H1 (cell line): ENCODE measurements around the gene CADPS. TPM values are rescaled to one million over a fixed set of nuclear protein-coding genes. Genes with fewer than 3 reads are reported as not detected.

ENCODE experiments used
- CTCF ChIA-PET: fragments of 300-600 bp; sonication (Branson Sonifier 250); formaldehyde crosslinking; loops from one replicate; lab custom pipeline; 2021; ENCODE audit not compliant: partially characterized antibody; lab: Charles Lee
- POLR2A ChIA-PET: fragments of 300-600 bp; sonication (Branson Sonifier 250); formaldehyde crosslinking; loops from one replicate; lab custom pipeline; 2021; ENCODE audit warnings: inconsistent platforms; ENCODE audit not compliant: partially characterized antibody; lab: Charles Lee
- DNase-seq, 2 experiments: peaks; one replicate each; pipeline versions ENCODE4 v3.0.0 to v3.0.0-alpha.2; 2010 to 2022; ENCODE audit warnings: low spot score in 2 of 2, low read depth in 1 of 2, mixed read lengths in 1 of 2
- FAIRE-seq: peaks from 2 replicates; lab custom pipeline; 2011; peaks lifted over from hg19 to GRCh38; lab: Jason Lieb, UNC
- H2AFZ ChIP-seq: 2 replicates; pipeline ENCODE4 v1.8.1; 2012; ENCODE audit warnings: low read length, inconsistent platforms
- H2AK5ac ChIP-seq: 2 replicates; pipeline ENCODE4 v1.6.1; 2013; ENCODE audit warnings: low read depth, low read length
- H2BK120ac ChIP-seq: replicated peaks from 2 replicates; pipeline ENCODE3; 2013; ENCODE audit warnings: low read depth, low read length, inconsistent platforms
- H2BK12ac ChIP-seq: 2 replicates; pipeline ENCODE4 v1.6.1; 2013; ENCODE audit warnings: low read depth, low read length
- H2BK15ac ChIP-seq: 2 replicates; pipeline ENCODE4 v1.6.1; 2013; ENCODE audit warnings: low read length
- H2BK20ac ChIP-seq: 2 replicates; pipeline ENCODE4 v1.6.1; 2013; ENCODE audit warnings: low read length
- H2BK5ac ChIP-seq: 2 replicates; pipeline ENCODE4 v1.6.1; 2013; ENCODE audit warnings: low read depth, low read length
- H3K14ac ChIP-seq: 2 replicates; pipeline ENCODE4 v1.6.1; 2013; ENCODE audit warnings: inconsistent platforms; ENCODE audit not compliant: insufficient read length
- H3K18ac ChIP-seq: 2 replicates; pipeline ENCODE4 v1.6.1; 2013; ENCODE audit warnings: low read length; ENCODE audit errors: extremely low read depth
- H3K23ac ChIP-seq: 2 replicates; pipeline ENCODE4 v1.6.1; 2013; ENCODE audit warnings: inconsistent platforms; ENCODE audit not compliant: insufficient read length
- H3K23me2 ChIP-seq: 2 replicates; pipeline ENCODE4 v1.6.1; 2013; ENCODE audit warnings: low read depth, low read length
- H3K27ac ChIP-seq: 2 replicates; pipeline ENCODE4 v1.6.1; 2011; ENCODE audit warnings: low read depth, low read length, inconsistent platforms
- H3K27me3 ChIP-seq, 4 experiments: replicated peaks in 1 of 4; 1 replicate in 1 of 4; 2 replicates in 3 of 4; pipeline versions ENCODE4 v1.6.1 to v1.8.1; 2011 to 2013; ENCODE audit warnings: low read length in 3 of 4, mild to moderate bottlenecking in 3 of 4, inconsistent platforms in 2 of 4, mixed read lengths in 2 of 4, moderate library complexity in 1 of 4; ENCODE audit not compliant: control insufficient read depth in 3 of 4, insufficient read depth in 3 of 4; ENCODE audit errors: extremely low read depth in 1 of 4
- H3K36me3 ChIP-seq, 4 experiments: 2 replicates each; pipeline versions ENCODE4 v1.6.1 to v1.8.1; 2011 to 2013; ENCODE audit warnings: mild to moderate bottlenecking in 4 of 4, low read length in 3 of 4, moderate library complexity in 2 of 4, control low read depth in 1 of 4, inconsistent platforms in 1 of 4; ENCODE audit not compliant: insufficient read depth in 4 of 4, control insufficient read depth in 2 of 4
- H3K4ac ChIP-seq: replicated peaks from 2 replicates; pipeline ENCODE3; 2013; ENCODE audit warnings: low read length, low read depth, mixed read lengths, inconsistent platforms; ENCODE audit not compliant: insufficient read length
- H3K4me1 ChIP-seq, 4 experiments: replicated peaks in 1 of 4; 1 replicate in 1 of 4; 2 replicates in 3 of 4; pipeline versions ENCODE4 v1.6.1 to v1.8.1; 2011 to 2013; ENCODE audit warnings: low read length in 3 of 4, inconsistent platforms in 2 of 4, mixed read lengths in 1 of 4; ENCODE audit not compliant: insufficient read depth in 4 of 4, control insufficient read depth in 3 of 4
- H3K4me2 ChIP-seq, 2 experiments: 2 replicates each; pipeline versions ENCODE4 v1.6.1 to v1.8.1; 2011 to 2013; ENCODE audit warnings: low read depth in 2 of 2, low read length in 2 of 2, control low read depth in 1 of 2, inconsistent platforms in 1 of 2, mild to moderate bottlenecking in 1 of 2; ENCODE audit not compliant: insufficient read depth in 1 of 2
- H3K4me3 ChIP-seq, 4 experiments: fragments of 200-600, 300-600 bp in 1 of 4; sonication (generic), shearing (Covaris generic), sonication (Bioruptor Twin) in 1 of 4; 2 replicates each; pipeline versions ENCODE4 v1.5.1 to v1.8.1; 2011 to 2016; ENCODE audit warnings: low read length in 4 of 4, low read depth in 3 of 4, control low read depth in 2 of 4, inconsistent platforms in 2 of 4, mild to moderate bottlenecking in 2 of 4, mixed read lengths in 1 of 4, moderate library complexity in 1 of 4; ENCODE audit not compliant: insufficient read depth in 2 of 4; ENCODE audit errors: extremely low read depth in 1 of 4
- H3K56ac ChIP-seq: replicated peaks from 2 replicates; pipeline ENCODE3; 2013; ENCODE audit warnings: low read depth, mild to moderate bottlenecking, mixed read lengths, low read length, inconsistent platforms; ENCODE audit not compliant: insufficient read length
- H3K79me1 ChIP-seq: 2 replicates; pipeline ENCODE4 v1.6.1; 2013; ENCODE audit warnings: low read depth, low read length, control low read depth
- H3K79me2 ChIP-seq, 2 experiments: 2 replicates each; pipeline versions ENCODE4 v1.6.1 to v1.8.1; 2012 to 2013; ENCODE audit warnings: low read length in 2 of 2, mild to moderate bottlenecking in 2 of 2, inconsistent platforms in 1 of 2; ENCODE audit not compliant: insufficient read depth in 2 of 2, control insufficient read depth in 1 of 2
- H3K9ac ChIP-seq, 4 experiments: replicated peaks in 1 of 4; 1 replicate in 1 of 4; 2 replicates in 3 of 4; pipeline versions ENCODE4 v1.6.1 to v1.8.1; 2011 to 2013; ENCODE audit warnings: low read depth in 3 of 4, low read length in 3 of 4, control low read depth in 2 of 4, mild to moderate bottlenecking in 2 of 4, moderate library complexity in 2 of 4, inconsistent platforms in 1 of 4; ENCODE audit errors: extremely low read depth in 1 of 4
- H3K9me3 ChIP-seq, 2 experiments: 2 replicates each; pipeline versions ENCODE4 v1.6.1 to v1.8.1; 2012 to 2013; ENCODE audit warnings: mild to moderate bottlenecking in 2 of 2, moderate library complexity in 2 of 2, control low read depth in 1 of 2, inconsistent platforms in 1 of 2, low read depth in 1 of 2, low read length in 1 of 2, mixed read lengths in 1 of 2; ENCODE audit not compliant: insufficient read depth in 2 of 2
- H4K20me1 ChIP-seq, 2 experiments: replicated peaks in 1 of 2; 2 replicates each; pipeline versions ENCODE3 to v1.8.1; 2011 to 2013; ENCODE audit warnings: inconsistent platforms in 2 of 2, low read length in 2 of 2, mild to moderate bottlenecking in 1 of 2; ENCODE audit not compliant: insufficient read depth in 2 of 2, control insufficient read depth in 1 of 2
- H4K5ac ChIP-seq: 2 replicates; pipeline ENCODE4 v1.6.1; 2013; ENCODE audit warnings: low read length, low read depth, mixed read lengths, inconsistent platforms; ENCODE audit not compliant: insufficient read length
- H4K8ac ChIP-seq: 2 replicates; pipeline ENCODE4 v1.8.0; 2013; ENCODE audit warnings: mild to moderate bottlenecking, moderate library complexity, low read length, inconsistent platforms; ENCODE audit not compliant: insufficient read depth; ENCODE audit errors: extremely low read depth
- H4K91ac ChIP-seq: replicated peaks from 2 replicates; pipeline ENCODE3; 2013; ENCODE audit warnings: low read length, mixed read lengths, inconsistent platforms; ENCODE audit not compliant: insufficient read length
- BRCA1 ChIP-seq: IDR thresholded peaks from 2 replicates; pipeline ENCODE4 v1.6.1; 2012; ENCODE audit warnings: low read depth, low read length, improper control_type of control experiment
- CBX5 ChIP-seq: fragments of 300-800, 300-1000 bp; sonication (generic); IDR thresholded peaks from 2 replicates; pipeline ENCODE4 v1.7.1; 2016; ENCODE audit warnings: antibody characterized with exemption, low read length, low read depth
- CHD2 ChIP-seq: IDR thresholded peaks from 2 replicates; pipeline ENCODE4 v1.6.1; 2012; ENCODE audit warnings: low read length, improper control_type of control experiment
- HDAC2 ChIP-seq, 2 experiments: fragments of 300-600 bp in 1 of 2; sonication (generic) in 1 of 2; IDR thresholded peaks; 2 replicates each; pipeline ENCODE4 v1.6.1; 2011 to 2012; ENCODE audit warnings: low read depth in 2 of 2, low read length in 2 of 2, mild to moderate bottlenecking in 2 of 2, moderate library complexity in 2 of 2, borderline replicate concordance in 1 of 2, inconsistent platforms in 1 of 2
- MAFK ChIP-seq: IDR thresholded peaks from 2 replicates; pipeline ENCODE4 v1.6.1; 2012; ENCODE audit warnings: low read depth, mild to moderate bottlenecking, improper control_type of control experiment, low read length
- MAX ChIP-seq: IDR thresholded peaks from 2 replicates; pipeline ENCODE4 v1.6.1; 2012; ENCODE audit warnings: inconsistent platforms
- SIRT6 ChIP-seq: IDR thresholded peaks from one replicate; pipeline ENCODE4 v1.7.1; 2012; ENCODE audit warnings: low read length, inconsistent platforms
- SP1 ChIP-seq: IDR thresholded peaks from 2 replicates; pipeline ENCODE4 v1.6.1; 2011; ENCODE audit warnings: low read depth, low read length
- SP4 ChIP-seq: IDR thresholded peaks from 2 replicates; pipeline ENCODE4 v1.6.1; 2012; ENCODE audit warnings: low read length, inconsistent platforms
- TAF7 ChIP-seq: optimal IDR thresholded peaks from 2 replicates; pipeline ENCODE3; 2011; ENCODE audit warnings: low read depth, mild to moderate bottlenecking, inconsistent platforms, low read length, moderate library complexity, borderline replicate concordance
- TBP ChIP-seq: IDR thresholded peaks from 2 replicates; pipeline ENCODE4 v1.6.1; 2011; ENCODE audit warnings: low read depth, low read length, improper control_type of control experiment
- polyA plus RNA-seq, 7 experiments: library from polyadenylated mRNA; depleted of rRNA in 3 of 7; stranded (reverse) in 5 of 7; unstranded in 2 of 7; fragments of >200 nt in 5 of 7; fragments of 200-250 nt in 2 of 7; gene quantifications; 1 replicate in 5 of 7; 2 replicates in 1 of 7; 4 replicates in 1 of 7; pipeline versions ENCODE4 v1.2.1 to v1.2.3, GENCODE V29; 2011 to 2013; ENCODE audit warnings: missing spikeins in 2 of 7, mixed read lengths in 2 of 7
- total RNA-seq: library from RNA; stranded (reverse); fragmentation: NEBNext Ultra II Directional; extraction: Animal tissue kit (Norgen Biotek cat#: 25700); gene quantifications from 2 replicates; pipeline ENCODE4 v1.2.1, GENCODE V29; 2021
- TF ChIP-seq, protein P1 (sequence below): IDR thresholded peaks from 2 replicates; pipeline ENCODE4 v1.6.1; 2011; ENCODE audit warnings: low read depth, mild to moderate bottlenecking, low read length; ENCODE audit not compliant: insufficient read depth
- TF ChIP-seq, protein P2 (sequence below), 3 experiments: IDR thresholded peaks; 1 replicate in 2 of 3; 2 replicates in 1 of 3; pipeline versions ENCODE4 v1.5.1 to v1.6.1; 2011; ENCODE audit warnings: low read length in 3 of 3, mild to moderate bottlenecking in 3 of 3, inconsistent platforms in 2 of 3, low read depth in 1 of 3, moderate library complexity in 1 of 3; ENCODE audit not compliant: insufficient read depth in 1 of 3; ENCODE audit errors: control extremely low read depth in 1 of 3

The CADPS gene
- total and polyA plus RNA-seq, 2 of the 8 experiments (the other 6 are each of a cell fraction or from before 2014, with no cell fraction given), result 7.1 to 10.2 TPM

- H4K20me1 ChIP-seq, result no peaks in the 10 kb centered on the region
- no peak overlapping the region for H2BK20ac ChIP-seq
- H2AFZ ChIP-seq, result no peak overlapping the region
- no peak overlapping the region for H3K4ac ChIP-seq
- no peak overlapping the region for H4K5ac ChIP-seq
- no peak overlapping the region for H3K4me2 ChIP-seq
- no peak overlapping the region for H3K14ac ChIP-seq
- no peaks in the 10 kb centered on the region; the same call in 1 of the 2 replicates for H3K79me1 ChIP-seq
- no peak overlapping the region for H3K23ac ChIP-seq
- CTCF ChIA-PET, result interaction anchor here (0.7 to 2.0 kb wide), 5 partner anchors 12 to 162 kb away, joined by 3 to 7 read pairs (median 3); no protein-coding TSS in a partner anchor
- no peak overlapping the region for H3K56ac ChIP-seq
- no peak overlapping the region for H2AK5ac ChIP-seq
- H3K79me2 ChIP-seq, result no peaks in the 10 kb centered on the region
- no peaks in the 10 kb centered on the region; a peak in 1 of 7 replicates for H3K4me1 ChIP-seq
- H2BK15ac ChIP-seq, result no peak overlapping the region
- no peak overlapping the region for H2BK12ac ChIP-seq
- no peak overlapping the region for H3K9ac ChIP-seq
- H2BK5ac ChIP-seq, result no peak overlapping the region
- no peaks in the 10 kb centered on the region for H3K36me3 ChIP-seq
- DNase-seq (no peak), FAIRE-seq (no peak)
- POLR2A ChIA-PET, result no interaction called here
- no peaks in the 10 kb centered on the region for H3K23me2 ChIP-seq
- no peaks in the 10 kb centered on the region for H3K27me3 ChIP-seq
- H4K8ac ChIP-seq, result no peak overlapping the region
- H4K91ac ChIP-seq, result no peak overlapping the region
- no peaks in the 10 kb centered on the region for H3K9me3 ChIP-seq
- no peak overlapping the region for H3K27ac ChIP-seq
- no peak overlapping the region for H3K4me3 ChIP-seq
- H2BK120ac ChIP-seq, result no peak overlapping the region
- no peak overlapping the region for H3K18ac ChIP-seq
- no peak for TF ChIP-seq SP4
- no peak for TF ChIP-seq TAF7
- TF ChIP-seq MAX, result no peak
- no peak for TF ChIP-seq SP1
- no peak for TF ChIP-seq HDAC2 (IDR thresholded peaks at IDR 0.05; ENCODE audit: borderline replicate concordance in 1 of 2, low read depth in 2 of 2, low read length in 2 of 2)
- TF ChIP-seq MAFK, result no peak
- TF ChIP-seq CBX5, result no peak
- no peak for TF ChIP-seq CHD2
- no peak for TF ChIP-seq TBP
- TF ChIP-seq SIRT6, result no peak
- TF ChIP-seq, protein P1, sequence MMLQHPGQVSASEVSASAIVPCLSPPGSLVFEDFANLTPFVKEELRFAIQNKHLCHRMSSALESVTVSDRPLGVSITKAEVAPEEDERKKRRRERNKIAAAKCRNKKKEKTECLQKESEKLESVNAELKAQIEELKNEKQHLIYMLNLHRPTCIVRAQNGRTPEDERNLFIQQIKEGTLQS, result no peak
- TF ChIP-seq, protein P2, sequence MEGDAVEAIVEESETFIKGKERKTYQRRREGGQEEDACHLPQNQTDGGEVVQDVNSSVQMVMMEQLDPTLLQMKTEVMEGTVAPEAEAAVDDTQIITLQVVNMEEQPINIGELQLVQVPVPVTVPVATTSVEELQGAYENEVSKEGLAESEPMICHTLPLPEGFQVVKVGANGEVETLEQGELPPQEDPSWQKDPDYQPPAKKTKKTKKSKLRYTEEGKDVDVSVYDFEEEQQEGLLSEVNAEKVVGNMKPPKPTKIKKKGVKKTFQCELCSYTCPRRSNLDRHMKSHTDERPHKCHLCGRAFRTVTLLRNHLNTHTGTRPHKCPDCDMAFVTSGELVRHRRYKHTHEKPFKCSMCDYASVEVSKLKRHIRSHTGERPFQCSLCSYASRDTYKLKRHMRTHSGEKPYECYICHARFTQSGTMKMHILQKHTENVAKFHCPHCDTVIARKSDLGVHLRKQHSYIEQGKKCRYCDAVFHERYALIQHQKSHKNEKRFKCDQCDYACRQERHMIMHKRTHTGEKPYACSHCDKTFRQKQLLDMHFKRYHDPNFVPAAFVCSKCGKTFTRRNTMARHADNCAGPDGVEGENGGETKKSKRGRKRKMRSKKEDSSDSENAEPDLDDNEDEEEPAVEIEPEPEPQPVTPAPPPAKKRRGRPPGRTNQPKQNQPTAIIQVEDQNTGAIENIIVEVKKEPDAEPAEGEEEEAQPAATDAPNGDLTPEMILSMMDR (IDR thresholded peaks at IDR 0.05; ENCODE audit: control extremely low read depth in 1 of 3, insufficient read depth in 1 of 3, low read depth in 1 of 3, low read length in 3 of 3), result no peak
- no peak for TF ChIP-seq BRCA1
Measured at GRCh38 chr3:62827550-62827949, 47.7 kb downstream of the CADPS start.
